GM21825 (cell line): Measurements from ENCODE around the gene PLXNB3.
"Not testable (repeated sequence)": the region's sequence is repeated elsewhere in the genome, so short reads cannot be mapped to it uniquely, and the experiment has no call there.

Experiments
- ATAC-seq: cut with Tn5 transposase; IDR thresholded peaks from one replicate; pipeline ENCODE4 v1.9.1; 2021; ENCODE audit warnings: mild to moderate bottlenecking, moderate library complexity; ENCODE audit not compliant: unreplicated experiment

PLXNB3 gene

DNA sequence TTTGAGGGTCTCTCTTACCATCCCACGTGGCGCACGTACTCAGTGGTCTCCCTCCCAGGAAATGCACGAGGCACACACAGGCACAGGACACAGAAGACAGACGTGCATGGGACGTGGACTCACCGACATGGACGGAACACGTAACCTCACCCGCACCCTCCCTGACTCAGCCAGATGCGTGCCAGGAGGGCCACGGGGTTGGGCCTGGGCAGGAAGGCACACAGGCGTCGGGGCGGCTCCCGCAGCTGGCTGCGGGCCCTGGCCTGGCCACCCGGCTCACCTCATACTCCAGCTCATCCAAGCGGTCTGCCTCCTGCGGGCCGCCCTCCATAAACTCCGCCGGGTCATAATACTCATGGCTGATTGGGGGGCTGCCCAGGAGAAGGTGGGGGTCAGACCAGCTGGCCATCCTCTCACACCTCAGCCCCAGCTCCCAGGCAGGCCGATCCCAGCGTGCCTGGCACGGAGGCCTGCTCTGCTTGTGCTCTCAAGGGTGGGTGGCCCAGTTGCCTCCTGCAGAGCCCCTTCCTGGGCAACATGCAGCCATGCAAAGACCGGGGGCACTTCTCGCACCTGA is 43.0 kb downstream of the PLXNB3 start:
- ATAC-seq = no peak

DNA sequence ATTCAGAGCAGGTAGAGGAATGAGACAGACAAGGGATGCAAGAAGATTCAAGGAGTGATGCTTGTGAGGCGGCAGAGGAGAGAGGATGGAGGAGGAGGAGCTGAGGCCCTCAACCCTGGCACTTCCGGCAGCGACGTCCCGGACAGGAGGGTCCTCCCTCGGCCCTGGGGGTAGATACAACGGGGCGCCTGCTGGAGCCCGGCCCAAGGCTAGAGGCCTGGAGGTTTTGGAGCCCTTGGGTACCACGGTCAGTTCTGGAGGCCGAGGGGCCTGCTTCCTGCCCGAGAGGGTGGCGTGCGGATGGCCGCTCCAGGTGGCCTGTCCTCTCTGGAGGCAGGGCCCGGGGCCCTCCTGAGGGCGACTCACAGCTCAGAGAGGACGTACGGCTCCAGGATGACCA is 43.9 kb downstream of the PLXNB3 start:
- ATAC-seq = no peak

DNA sequence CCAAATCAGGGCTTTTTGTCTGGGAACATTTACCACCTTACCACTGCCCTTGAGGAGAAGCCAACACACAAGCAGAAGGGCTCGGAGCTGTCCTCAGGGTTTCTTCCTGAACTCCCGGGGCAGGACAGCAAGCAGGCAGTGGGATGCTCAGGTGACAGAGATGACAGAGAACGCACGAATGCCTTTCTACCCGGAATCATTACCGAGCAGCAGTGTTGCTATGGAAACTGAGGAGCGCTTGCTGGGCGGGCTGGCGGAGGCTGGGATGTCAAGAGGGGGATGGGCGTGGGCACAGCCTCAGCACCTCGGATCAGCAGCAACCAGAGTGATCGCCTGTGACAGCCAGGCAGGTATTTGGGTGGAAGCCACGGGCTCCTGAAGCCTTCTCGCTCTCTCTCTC is 48.2 kb downstream of the PLXNB3 start:
- ATAC-seq = no peak

DNA sequence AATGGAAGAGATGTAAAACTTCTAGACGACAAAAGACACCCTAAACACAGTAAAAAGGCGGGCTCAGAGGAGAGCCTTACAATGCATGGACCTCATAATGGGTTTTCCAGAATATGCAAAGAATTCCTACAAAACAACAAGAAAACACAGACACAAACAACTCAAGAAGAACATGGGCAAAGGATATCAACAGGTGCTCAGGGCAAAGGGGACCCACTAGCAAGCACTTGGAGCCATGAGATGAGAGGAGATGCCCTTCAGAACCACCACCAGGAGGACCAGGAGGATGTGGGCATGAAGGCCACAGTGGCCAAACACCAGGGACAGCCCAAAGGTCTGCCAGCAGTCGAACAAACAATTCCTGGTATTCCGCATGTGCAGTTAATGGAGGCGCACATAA is 49.1 kb downstream of the PLXNB3 start:
- no peak for ATAC-seq

DNA sequence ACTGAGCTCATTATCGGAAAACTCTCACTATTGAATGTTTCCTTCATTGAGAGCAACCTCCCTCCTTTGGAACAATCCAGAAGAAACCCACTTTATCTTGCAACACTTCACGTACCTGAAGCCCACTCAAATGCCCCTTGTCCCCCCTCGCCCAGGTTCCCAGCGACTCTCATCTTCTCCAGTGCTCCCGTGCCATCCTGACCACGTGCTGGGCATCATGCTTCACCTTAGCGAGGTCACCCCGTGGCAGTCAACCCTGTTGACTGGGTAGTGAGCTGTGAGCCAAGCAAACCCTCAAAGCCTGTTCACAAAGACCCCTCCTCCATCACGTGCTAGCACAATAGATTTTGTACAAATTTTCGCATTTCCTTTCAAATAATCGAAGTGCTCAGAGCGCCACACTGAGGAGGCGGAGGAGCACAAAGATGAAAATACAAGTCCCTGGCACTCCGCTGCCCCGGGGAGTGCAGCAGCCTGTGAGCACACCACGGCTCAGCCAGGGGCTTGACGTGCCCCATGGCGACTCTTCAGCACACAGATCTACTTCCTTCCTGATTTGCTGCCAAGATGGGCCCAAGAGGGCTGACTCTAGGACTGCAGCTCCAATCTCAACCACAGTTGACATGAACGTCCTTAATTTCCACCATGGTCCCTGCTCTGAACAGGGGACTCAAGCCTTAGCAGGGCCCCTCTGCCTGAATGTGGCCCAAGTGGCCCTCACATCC is 50.7 kb downstream of the PLXNB3 start:
- no peak for ATAC-seq

DNA sequence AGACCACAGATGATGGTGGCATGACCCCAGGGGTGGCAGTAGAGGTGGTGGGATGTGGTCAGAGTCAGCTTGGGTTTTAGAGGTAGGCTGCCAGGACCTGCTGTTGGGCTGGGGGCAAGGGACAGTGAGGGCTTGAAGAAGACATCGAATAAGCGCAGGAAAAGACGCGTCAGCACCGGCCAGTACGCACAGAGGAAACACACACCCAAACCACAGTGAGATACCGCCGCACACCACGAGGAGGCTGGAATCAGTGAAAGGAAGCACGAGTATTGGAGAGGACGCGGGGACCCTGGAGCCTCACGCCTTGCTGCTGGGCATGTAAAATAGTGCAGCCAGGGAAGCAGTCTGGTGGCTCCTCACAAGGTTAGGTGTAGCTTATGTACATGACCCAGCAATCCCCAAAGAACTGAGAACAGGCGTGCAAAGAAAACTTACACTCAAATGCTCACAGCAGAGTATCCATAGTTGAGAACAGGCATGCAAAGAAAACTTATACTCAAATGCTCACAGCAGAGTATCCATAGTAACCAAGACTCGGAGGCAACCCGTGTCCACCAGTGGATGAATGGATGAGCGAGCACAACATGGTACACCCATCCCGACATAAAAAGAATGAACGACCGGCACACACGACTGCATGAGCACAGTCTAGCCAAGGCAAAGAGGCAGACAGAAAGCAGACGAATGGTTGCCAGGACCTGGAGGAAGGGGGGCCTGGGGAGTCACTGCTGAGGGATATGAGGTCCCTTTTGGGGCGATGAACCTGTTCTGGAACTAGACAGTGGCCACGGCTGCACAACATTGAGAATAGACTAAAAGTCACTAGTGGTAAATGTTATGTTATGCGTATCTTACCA is 53.0 kb downstream of the PLXNB3 start:
- no peak for ATAC-seq

DNA sequence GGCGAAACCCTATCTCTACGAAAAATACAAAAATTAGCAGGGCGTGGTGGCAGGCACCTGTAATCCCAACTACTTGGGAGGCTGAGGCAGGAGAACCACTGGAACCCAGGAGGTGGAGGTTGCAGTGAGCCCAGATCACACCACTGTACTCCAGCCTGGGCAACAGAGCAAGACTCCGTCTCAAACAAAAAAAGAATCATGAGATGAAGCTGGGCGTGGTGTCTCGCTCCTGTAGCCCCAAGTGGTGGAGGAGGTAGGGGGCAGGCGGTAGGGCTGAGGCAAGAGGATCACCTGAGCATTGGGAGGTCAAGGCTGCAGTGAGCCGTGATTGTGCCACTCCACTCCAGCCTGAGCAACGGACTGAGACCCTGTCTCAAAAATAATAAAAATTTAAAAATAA is 54.0 kb downstream of the PLXNB3 start:
- ATAC-seq = not testable (repeated sequence)

DNA sequence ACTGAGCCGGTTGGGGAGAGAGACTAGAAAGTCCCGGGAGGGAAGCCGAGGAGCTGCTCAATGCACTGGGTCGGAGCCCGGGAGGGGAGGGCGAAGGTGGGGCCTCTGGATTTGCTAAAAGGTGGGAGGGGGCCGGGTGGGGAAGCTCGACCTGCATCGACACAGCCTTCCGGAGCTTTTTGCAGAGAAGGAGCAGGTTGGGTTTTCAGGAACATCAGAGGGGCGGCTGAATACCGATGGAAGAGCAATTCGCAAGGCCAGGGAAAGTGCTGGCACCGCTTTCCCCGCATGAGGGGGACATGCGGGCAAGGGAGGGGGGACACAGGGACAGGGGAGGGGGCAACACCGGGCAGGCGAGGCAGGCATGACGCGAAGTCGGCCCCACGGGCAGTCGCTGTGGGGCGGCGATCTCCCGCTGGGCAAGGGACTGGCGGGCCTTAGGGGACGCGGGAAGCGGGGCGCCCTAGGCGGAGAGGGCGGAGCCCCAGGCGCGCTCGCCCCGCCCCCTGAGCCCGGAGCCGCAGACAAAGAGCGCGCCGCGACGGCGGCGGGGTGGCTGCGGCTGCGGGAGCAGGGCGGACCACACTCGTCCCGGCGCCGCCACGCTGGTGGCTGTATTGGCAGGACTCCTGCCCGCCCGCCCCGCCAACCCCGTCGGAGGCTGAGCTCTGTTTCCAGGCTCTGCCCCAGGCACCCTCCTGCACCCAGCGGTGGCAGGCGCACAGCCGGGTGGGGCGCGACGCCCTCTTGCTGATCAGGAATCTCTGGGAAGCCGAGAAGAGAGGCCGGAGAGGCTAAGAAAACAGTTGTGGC is 54.7 kb downstream of the PLXNB3 start:
- ATAC-seq = no peak

DNA sequence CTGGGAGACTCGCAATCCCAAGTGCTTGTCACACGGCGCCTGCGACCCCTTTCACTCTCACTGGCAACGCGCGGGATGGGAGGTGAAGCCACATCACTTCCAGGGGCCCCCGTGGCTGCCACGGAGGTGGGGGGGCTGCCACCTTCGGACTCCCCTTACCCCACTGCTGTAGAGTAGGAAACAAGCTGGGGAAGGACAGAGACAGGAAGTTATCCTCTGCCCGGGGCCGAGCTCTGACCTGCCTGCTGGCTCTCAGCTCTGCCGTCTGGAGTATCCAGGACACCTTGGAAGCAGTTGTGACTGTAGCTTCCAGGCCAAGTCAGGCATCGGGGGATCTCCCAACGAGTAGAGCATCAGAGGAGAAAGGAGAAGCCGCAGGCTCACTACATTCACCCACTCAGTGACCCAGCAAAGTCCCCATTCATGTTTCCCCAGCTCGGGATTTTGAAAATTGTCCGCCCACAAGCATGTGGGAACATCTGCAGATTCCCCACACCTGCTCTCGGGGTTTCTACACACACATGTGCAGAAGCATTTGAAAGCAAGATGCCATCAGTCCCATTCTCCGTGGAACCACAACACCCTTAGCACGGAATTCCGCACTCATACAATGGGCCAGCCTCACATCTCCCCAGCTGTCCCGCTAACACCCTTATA is 55.5 kb downstream of the PLXNB3 start:
- ATAC-seq = no peak

DNA sequence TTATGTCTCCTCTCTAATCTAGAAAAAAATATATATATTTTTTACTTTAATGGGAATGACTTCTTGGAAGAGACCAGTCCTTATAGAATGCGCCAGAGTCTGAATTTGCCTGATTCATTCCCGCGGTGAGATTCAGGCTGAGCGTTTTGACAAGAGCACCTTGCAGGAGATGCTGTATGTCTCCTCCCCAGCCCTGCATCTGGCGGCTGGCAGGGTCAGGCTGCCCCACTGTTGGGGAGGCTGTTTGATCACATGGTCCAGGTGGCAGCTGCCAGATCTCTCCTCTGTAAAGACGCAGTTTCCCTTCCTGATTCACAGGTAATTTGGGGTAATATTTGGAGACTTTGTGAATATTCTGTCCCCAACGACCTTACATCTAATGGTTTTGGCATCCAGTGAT is 56.6 kb downstream of the PLXNB3 start:
- no peak for ATAC-seq

DNA sequence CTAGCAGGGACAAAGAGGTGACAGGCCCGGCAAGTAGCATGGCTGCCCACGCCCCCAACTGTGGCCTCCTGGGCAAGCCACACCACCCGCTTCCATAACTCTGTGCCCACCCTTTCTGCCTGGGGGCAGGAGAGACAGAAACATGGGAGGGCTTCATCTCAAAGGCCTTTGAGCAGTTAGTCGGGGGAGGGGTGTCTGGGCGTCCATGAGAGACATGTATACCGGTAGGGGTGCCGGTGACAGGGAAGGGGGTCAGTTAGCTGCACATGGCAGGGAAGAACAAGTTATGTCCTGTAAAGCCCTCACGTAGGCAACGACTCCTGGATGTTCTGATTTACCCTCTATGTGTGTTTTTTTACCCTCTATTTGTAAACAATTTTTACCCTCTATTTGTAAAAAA is 57.0 kb downstream of the PLXNB3 start:
- no peak for ATAC-seq

DNA sequence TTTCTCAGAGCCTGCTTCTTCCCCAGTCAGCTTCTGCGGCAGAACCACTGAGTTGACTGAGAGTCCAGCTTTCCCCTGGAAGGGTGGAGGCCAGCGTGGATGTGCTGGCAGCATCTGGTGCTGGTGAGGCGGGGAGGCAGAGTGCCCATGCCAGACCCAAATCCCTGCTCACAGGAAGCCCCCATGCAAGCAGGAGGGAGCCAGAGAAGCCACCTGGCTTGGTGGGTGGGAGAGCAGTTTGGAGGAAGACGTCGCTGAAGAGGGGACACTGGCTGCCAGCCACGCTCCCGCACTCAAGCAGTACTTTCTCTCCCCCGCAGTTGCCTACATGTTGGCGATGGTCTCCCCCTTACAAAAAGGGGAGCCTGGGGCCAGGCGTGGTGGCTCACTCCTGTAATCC is 60.3 kb downstream of the PLXNB3 start:
- ATAC-seq = no peak

DNA sequence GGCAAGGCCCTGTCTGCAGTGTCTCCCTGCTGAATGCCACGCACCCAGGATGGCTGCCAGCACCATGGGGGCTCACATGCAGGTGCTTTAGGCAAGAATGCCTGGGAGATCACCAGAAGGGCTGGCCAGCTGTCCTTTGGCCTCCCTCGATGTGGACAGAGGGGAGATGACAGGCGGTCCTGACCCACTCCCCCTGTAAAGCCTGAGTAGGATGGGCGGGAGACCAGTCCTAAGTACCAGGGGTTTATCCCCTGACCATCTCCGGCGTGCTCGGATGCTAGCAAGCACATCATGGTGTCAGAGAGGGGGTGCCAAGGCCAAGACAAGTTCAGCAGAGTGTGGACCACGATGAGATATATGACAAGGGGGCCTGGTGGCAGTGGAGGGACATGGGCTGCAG is 61.0 kb downstream of the PLXNB3 start:
- no peak for ATAC-seq
